Activated B cell treated with CpG ODN at 0.5 μM for 24 hours (primary cell): ENCODE data around the gene BICC1. TPM values are rescaled to one million over a fixed set of nuclear protein-coding genes. Genes with fewer than 3 reads are reported as not detected.

Source experiments
- ATAC-seq: fragments of 200-7000 bp; cut with Tn5 transposase; one replicate; pipeline ENCODE4 v1.10.0; 2021; ENCODE audit warnings: low read depth, mild to moderate bottlenecking, moderate library complexity
- CTCF ChIA-PET: fragments of 350-600 bp; sonication (Branson Sonifier 250); formaldehyde crosslinking; loops from one replicate; lab custom pipeline; 2021; ENCODE audit warnings: antibody characterized with exemption; lab: Charles Lee
- POLR2A ChIA-PET: fragments of 350-600 bp; sonication (Branson Sonifier 250); formaldehyde crosslinking; loops from one replicate; lab custom pipeline; 2021; ENCODE audit warnings: antibody characterized with exemption; lab: Charles Lee
- DNase-seq: peaks from one replicate; pipeline ENCODE4 v3.0.0; 2022
- H3K27ac Mint-ChIP-seq: one replicate; pipeline ENCODE4 v1.8.0; 2020; ENCODE audit warnings: mixed read lengths
- H3K27me3 Mint-ChIP-seq: one replicate; pipeline ENCODE4 v1.8.0; 2021; ENCODE audit warnings: mixed read lengths
- H3K36me3 Mint-ChIP-seq: one replicate; pipeline ENCODE4 v1.8.0; 2021; ENCODE audit warnings: low read depth, mixed read lengths
- H3K4me1 Mint-ChIP-seq: one replicate; pipeline ENCODE4 v1.8.0; 2021; ENCODE audit warnings: mixed read lengths
- H3K4me3 Mint-ChIP-seq: one replicate; pipeline ENCODE4 v1.8.0; 2020; ENCODE audit warnings: mild to moderate bottlenecking, mixed read lengths
- H3K9me3 Mint-ChIP-seq: one replicate; pipeline ENCODE4 v1.8.0; 2020; ENCODE audit warnings: mixed read lengths
- intact Hi-C: fragments of 100-400 bp; cut with micrococcal nuclease; formaldehyde crosslinking; loops from one replicate; pipeline ENCODE4 v1.15.1; 2024
- total RNA-seq: library from RNA; stranded (reverse); gene quantifications from 2 replicates; pipeline ENCODE4 v1.2.3, GENCODE V29; 2022
- TF ChIP-seq, protein P1 (sequence below): fragments of 200-600 bp; IDR thresholded peaks from one replicate; pipeline ENCODE4 v1.8.0; 2022; ENCODE audit warnings: antibody characterized with exemption, mild to moderate bottlenecking

Gene BICC1
- total RNA-seq, 1 donor from 2014 or later, result not detected

DNA sequence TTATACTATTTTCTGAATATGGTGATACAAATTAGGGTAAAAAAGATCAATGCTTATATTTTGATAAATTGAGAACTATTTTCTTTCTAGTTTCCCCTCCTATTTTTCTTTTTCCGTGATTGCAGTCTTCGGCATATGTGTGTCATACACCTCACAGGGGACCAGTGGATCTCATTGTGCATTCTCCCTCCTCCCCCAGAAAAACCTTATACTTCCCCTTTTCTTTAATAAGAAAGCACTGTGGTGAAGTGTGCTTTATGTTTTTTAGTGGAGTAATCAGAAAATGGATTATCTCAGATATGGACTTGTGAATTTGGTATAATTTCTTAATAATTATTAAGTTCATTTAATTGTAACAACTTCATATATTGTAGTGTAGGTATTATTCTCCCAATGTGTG lies 72.8 kb downstream of the BICC1 start:
- Mint-ChIP-seq H3K4me3 (no peak overlapping the region), H3K9me3 (peaks cover 8% of the 10 kb centered on the region), H3K36me3 (no peaks in the 10 kb centered on the region), H3K4me1 (no peaks in the 10 kb centered on the region), H3K27me3 (no peaks in the 10 kb centered on the region), H3K27ac (no peak overlapping the region)
- ChIA-PET POLR2A (no interaction called here), CTCF (no interaction called here)
- TF ChIP-seq, protein P1, sequence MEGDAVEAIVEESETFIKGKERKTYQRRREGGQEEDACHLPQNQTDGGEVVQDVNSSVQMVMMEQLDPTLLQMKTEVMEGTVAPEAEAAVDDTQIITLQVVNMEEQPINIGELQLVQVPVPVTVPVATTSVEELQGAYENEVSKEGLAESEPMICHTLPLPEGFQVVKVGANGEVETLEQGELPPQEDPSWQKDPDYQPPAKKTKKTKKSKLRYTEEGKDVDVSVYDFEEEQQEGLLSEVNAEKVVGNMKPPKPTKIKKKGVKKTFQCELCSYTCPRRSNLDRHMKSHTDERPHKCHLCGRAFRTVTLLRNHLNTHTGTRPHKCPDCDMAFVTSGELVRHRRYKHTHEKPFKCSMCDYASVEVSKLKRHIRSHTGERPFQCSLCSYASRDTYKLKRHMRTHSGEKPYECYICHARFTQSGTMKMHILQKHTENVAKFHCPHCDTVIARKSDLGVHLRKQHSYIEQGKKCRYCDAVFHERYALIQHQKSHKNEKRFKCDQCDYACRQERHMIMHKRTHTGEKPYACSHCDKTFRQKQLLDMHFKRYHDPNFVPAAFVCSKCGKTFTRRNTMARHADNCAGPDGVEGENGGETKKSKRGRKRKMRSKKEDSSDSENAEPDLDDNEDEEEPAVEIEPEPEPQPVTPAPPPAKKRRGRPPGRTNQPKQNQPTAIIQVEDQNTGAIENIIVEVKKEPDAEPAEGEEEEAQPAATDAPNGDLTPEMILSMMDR, result no peak
- no peak for DNase-seq
- no peak for ATAC-seq
- intact Hi-C loops, result no loop called here

DNA sequence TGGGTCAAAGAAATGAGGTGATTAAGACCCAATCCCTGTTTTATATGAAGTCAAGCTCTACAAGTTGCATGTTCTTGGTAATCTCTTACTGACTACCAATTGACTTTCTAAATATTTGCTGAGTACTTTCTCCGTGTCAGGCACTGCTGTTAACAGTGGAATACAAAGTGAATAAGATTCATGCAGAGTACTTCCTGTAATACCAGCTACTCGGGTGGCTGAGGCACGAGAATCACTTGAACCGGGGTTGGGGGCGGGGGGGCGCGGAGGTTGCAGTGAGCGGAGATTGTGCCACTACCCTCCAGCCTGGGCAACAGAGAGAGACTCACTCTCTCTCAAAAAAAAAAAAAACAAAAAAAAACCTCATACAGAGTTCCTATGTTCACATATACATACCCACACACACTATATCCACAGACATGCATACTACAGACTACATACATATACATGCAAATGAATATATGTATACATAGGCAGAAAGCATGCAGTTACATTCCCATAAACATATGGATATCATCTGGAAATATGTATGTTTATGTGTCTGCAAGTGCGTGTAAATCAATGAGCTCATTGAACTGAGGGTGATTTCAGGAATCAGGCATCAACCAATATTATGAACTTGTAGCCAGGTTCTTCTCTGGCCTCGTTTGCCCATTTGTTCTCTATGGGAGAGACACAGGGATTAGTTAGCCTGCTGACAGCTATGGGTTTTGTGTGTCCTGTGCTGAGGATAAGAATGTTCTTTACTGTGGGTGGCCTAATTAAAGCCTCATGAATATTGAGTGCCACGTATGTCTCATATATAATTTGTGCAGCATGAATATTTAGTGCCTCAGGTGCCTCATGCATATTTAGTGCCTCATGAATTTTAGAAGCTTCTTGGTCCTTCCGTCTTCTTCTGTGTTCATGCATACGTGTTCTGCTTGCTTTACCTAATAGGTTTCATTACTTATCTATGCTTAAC lies 73.9 kb downstream of the BICC1 start:
- ATAC-seq (no peak), DNase-seq (no peak)
- TF ChIP-seq, protein P1, result no peak
- intact Hi-C loops, result no loop called here
- Mint-ChIP-seq H3K4me1 (no peaks in the 10 kb centered on the region), H3K9me3 (peaks cover 8% of the 10 kb centered on the region), H3K27me3 (no peaks in the 10 kb centered on the region), H3K27ac (no peak overlapping the region), H3K4me3 (no peak overlapping the region), H3K36me3 (no peaks in the 10 kb centered on the region)
- ChIA-PET POLR2A (no interaction called here), CTCF (no interaction called here)

GRCh38 chr10:58587676-58588075 lies 75.0 kb downstream of the BICC1 start:
- POLR2A ChIA-PET, result no interaction called here
- ATAC-seq (no peak), DNase-seq (no peak)
- CTCF ChIA-PET, result no interaction called here
- Mint-ChIP-seq H3K9me3 (peaks cover 6% of the 10 kb centered on the region), H3K27ac (no peak overlapping the region), H3K4me3 (no peak overlapping the region), H3K36me3 (no peaks in the 10 kb centered on the region), H3K4me1 (no peaks in the 10 kb centered on the region), H3K27me3 (no peaks in the 10 kb centered on the region)
- TF ChIP-seq, protein P1, result no peak
- intact Hi-C loops, result no loop called here

DNA sequence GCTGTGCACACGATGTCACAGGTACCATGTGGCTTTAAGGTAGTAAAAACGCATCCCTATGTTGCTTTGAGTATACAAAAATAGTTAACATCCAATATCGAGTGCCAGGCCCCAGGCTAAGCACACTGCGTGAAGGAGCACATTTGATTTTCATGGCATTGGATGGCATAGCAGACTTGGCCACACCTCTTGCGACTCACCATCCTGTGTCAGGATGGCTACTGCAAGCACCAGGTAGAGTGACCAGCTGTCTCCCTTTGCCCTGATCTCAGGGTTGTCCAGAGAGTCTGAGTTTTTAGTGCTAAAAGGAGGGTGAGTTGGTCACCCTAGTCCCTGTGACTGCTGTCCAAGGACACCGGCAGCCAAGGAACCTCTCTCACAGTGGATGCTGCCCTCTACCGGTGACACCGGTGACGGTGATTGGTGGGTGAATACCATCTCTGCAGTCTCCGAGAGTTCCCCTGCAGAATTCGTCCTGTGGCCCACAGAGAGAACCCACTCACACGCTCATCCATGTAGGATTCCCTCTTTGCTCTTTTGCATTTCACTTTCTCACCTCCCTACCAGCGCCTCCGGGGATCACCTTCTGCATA lies 76.1 kb downstream of the BICC1 start:
- no peaks in the 10 kb centered on the region for H3K4me1 Mint-ChIP-seq
- TF ChIP-seq, protein P1, result no peak
- no peak overlapping the region for H3K4me3 Mint-ChIP-seq
- DNase-seq, result no peak
- POLR2A ChIA-PET, result no interaction called here
- no peak for ATAC-seq
- H3K27me3 Mint-ChIP-seq, result no peaks in the 10 kb centered on the region
- intact Hi-C loops, result no loop called here
- H3K9me3 Mint-ChIP-seq, result peaks cover 4% of the 10 kb centered on the region
- CTCF ChIA-PET, result no interaction called here
- H3K36me3 Mint-ChIP-seq, result no peaks in the 10 kb centered on the region
- no peak overlapping the region for H3K27ac Mint-ChIP-seq

DNA sequence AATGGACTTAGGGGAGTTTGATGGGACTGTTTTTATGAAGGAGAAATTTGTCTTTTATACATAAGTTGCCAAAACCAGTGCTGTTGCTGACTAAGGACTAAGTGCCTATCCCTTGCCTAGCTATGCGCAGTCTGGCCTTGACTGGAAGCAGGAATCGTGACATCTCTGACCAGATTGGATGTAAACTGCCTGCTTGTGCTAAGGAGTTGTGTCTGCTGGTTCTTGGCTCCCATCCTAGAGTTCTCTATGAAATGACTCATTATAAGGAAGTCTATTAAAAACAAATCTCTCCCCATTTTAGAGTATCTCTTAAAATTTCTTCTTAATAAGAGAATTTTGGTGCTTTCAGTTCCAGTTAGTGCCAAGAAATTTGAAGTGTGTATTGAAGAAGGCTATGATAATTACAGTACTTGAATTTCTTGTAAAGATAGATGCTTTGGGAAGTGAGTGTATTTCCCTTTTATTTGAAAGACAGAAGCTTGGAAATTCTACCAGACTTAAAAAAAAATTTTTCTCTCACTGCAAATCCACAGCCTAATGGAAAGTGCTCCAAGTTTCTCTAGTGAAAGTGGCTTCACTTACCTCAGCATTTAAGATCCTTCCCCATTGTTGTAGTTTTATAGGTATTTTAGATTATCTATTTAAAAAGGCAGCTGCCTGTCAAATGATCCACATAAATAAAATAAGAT lies 77.6 kb downstream of the BICC1 start:
- no peak overlapping the region for H3K4me3 Mint-ChIP-seq
- no peak overlapping the region for H3K27ac Mint-ChIP-seq
- ChIA-PET CTCF (no interaction called here), POLR2A (no interaction called here)
- TF ChIP-seq, protein P1, result no peak
- H3K9me3 Mint-ChIP-seq, result no peaks in the 10 kb centered on the region
- no peaks in the 10 kb centered on the region for H3K36me3 Mint-ChIP-seq
- no peaks in the 10 kb centered on the region for H3K4me1 Mint-ChIP-seq
- intact Hi-C loops, result no loop called here
- ATAC-seq, result no peak
- no peaks in the 10 kb centered on the region for H3K27me3 Mint-ChIP-seq
- no peak for DNase-seq
